Measurements from ENCODE around the gene GOLGA6B.
"Not testable (repeated sequence)": the region's sequence is repeated elsewhere in the genome, so short reads cannot be mapped to it uniquely, and the experiment has no call there.

GOLGA6B gene

DNA sequence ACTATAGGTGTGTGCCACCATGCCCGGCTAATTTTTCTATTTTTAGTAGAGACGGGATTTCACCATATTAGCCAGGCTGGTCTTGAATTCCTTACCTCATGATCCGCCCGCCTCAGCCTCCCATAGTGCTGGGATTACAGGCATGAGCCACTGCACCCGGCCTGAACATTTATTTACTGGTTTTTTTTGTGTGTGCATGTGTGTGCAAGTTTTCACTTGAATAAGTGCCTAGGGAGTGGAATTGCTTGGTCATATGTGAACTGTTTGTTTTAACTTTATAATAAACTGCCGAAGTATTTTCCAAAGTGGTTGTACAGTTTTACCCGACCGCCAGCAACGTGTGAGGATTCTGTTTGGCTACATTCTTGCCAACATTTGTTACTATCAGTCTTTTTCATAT, 45.6 kb downstream of the GOLGA6B start:
- Histone ChIP-seq H3K9ac (ENCODE audit: low read length) (no peak overlapping the region), H3K27me3 (ENCODE audit: low read depth, low read length) (no peaks in the 10 kb centered on the region), H3K27ac (ENCODE audit: low read length) (no peak overlapping the region), H3K4me3 (ENCODE audit: low read length) (no peak overlapping the region), H3K9me3 (ENCODE audit: insufficient read depth, low read length) (no peaks in the 10 kb centered on the region), H3K4me1 (ENCODE audit: low read length) (no peaks in the 10 kb centered on the region), H3K79me2 (ENCODE audit: low read length) (no peaks in the 10 kb centered on the region), H3K36me3 (replicated peaks; ENCODE audit: low read depth, low read length) (no peaks in the 10 kb centered on the region), H2AFZ (ENCODE audit: low read depth, low read length) (no peak overlapping the region), H3K4me2 (ENCODE audit: low read length) (no peak overlapping the region), H4K20me1 (ENCODE audit: insufficient read depth, low read length) (no peaks in the 10 kb centered on the region)
- TF ChIP-seq, protein P1, sequence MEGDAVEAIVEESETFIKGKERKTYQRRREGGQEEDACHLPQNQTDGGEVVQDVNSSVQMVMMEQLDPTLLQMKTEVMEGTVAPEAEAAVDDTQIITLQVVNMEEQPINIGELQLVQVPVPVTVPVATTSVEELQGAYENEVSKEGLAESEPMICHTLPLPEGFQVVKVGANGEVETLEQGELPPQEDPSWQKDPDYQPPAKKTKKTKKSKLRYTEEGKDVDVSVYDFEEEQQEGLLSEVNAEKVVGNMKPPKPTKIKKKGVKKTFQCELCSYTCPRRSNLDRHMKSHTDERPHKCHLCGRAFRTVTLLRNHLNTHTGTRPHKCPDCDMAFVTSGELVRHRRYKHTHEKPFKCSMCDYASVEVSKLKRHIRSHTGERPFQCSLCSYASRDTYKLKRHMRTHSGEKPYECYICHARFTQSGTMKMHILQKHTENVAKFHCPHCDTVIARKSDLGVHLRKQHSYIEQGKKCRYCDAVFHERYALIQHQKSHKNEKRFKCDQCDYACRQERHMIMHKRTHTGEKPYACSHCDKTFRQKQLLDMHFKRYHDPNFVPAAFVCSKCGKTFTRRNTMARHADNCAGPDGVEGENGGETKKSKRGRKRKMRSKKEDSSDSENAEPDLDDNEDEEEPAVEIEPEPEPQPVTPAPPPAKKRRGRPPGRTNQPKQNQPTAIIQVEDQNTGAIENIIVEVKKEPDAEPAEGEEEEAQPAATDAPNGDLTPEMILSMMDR (IDR thresholded peaks at IDR 0.05; ENCODE audit: low read depth, low read length), result no peak
- TF ChIP-seq EZH2phosphoT487 (IDR thresholded peaks at IDR 0.05; ENCODE audit: low read depth), result no peak

DNA sequence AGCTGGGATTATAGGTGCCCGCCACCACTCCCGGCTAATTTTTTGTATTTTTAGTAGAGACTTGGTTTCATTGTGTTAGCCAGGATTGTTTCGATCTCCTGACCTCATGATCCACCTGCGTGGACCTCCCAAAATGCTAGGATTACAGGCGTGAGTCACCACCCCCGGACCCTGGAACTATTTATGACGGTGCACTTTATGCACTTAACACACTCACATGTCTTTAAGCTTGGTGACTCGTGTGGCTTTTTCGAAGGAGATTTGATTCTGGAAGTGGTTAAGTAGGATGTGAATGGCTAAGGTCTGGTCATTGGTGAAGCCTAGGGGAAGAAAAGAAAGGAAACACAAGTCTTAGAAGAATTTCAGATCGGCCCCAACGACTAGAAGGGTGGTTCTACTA, 51.8 kb downstream of the GOLGA6B start:
- H3K4me2 ChIP-seq (ENCODE audit: low read length), result no peak overlapping the region
- H3K27ac ChIP-seq (ENCODE audit: low read length), result no peak overlapping the region
- no peaks in the 10 kb centered on the region for H3K4me1 ChIP-seq (ENCODE audit: low read length)
- H3K9me3 ChIP-seq (ENCODE audit: insufficient read depth, low read length), result no peaks in the 10 kb centered on the region
- H2AFZ ChIP-seq (ENCODE audit: low read depth, low read length), result no peak overlapping the region
- no peak overlapping the region for H3K4me3 ChIP-seq (ENCODE audit: low read length)
- TF ChIP-seq, protein P1 (IDR thresholded peaks at IDR 0.05; ENCODE audit: low read depth, low read length), result no peak
- no peak for TF ChIP-seq EZH2phosphoT487 (IDR thresholded peaks at IDR 0.05; ENCODE audit: low read depth)
- no peak overlapping the region for H3K9ac ChIP-seq (ENCODE audit: low read length)
- no peaks in the 10 kb centered on the region for H3K27me3 ChIP-seq (ENCODE audit: low read depth, low read length)
- H3K36me3 ChIP-seq (replicated peaks; ENCODE audit: low read depth, low read length), result no peaks in the 10 kb centered on the region
- H4K20me1 ChIP-seq (ENCODE audit: insufficient read depth, low read length), result no peaks in the 10 kb centered on the region
- H3K79me2 ChIP-seq (ENCODE audit: low read length), result no peaks in the 10 kb centered on the region

DNA sequence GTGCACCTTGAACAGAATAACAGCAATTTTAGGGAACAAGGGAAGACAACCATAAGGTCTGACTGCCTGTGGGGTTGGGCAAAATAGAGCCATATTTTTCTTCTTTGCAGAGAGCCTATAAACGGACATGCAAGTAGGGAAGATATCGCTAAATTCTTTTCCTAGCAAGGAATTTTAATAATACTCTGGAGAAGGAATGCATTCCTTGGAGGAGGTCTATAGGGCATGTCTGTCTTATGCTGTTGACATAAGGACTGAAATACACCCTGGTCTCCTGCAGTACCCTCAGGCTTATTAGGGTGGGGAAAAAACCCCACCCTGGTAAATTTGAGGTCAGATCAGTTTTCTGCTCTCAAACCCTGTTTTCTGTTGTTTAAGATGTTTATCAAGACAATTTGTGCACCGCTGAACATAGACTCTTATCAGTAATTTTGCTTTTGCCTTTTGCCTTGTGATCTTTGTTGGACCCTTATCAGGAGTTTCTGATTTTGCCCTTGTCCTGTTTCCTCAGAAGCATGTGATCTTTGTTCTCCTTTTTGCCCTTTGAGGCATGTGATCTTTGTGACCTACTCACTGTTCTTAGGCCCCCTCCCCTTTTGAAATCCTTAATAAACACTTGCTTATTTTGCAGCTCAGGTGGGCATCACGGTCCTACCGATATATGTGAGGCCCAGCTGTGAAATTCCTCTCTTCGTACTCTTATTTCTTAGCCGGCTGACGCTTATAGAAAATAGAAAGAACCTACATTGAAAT, 54.2 kb downstream of the GOLGA6B start:
- not testable (repeated sequence) for H3K27ac ChIP-seq (ENCODE audit: low read length); H3K4me1 ChIP-seq (ENCODE audit: low read length); H3K36me3 ChIP-seq (replicated peaks; ENCODE audit: low read depth, low read length); H3K27me3 ChIP-seq (ENCODE audit: low read depth, low read length); H3K4me2 ChIP-seq (ENCODE audit: low read length); H4K20me1 ChIP-seq (ENCODE audit: insufficient read depth, low read length); H3K9me3 ChIP-seq (ENCODE audit: insufficient read depth, low read length); H2AFZ ChIP-seq (ENCODE audit: low read depth, low read length); H3K79me2 ChIP-seq (ENCODE audit: low read length); H3K9ac ChIP-seq (ENCODE audit: low read length); H3K4me3 ChIP-seq (ENCODE audit: low read length)

Data from OCI-LY3 (cell line).